ENCODE data around the gene PCNX1.
"Not testable (repeated sequence)": the region's sequence is repeated elsewhere in the genome, so short reads cannot be mapped to it uniquely, and the experiment has no call there.

PCNX1 gene

DNA sequence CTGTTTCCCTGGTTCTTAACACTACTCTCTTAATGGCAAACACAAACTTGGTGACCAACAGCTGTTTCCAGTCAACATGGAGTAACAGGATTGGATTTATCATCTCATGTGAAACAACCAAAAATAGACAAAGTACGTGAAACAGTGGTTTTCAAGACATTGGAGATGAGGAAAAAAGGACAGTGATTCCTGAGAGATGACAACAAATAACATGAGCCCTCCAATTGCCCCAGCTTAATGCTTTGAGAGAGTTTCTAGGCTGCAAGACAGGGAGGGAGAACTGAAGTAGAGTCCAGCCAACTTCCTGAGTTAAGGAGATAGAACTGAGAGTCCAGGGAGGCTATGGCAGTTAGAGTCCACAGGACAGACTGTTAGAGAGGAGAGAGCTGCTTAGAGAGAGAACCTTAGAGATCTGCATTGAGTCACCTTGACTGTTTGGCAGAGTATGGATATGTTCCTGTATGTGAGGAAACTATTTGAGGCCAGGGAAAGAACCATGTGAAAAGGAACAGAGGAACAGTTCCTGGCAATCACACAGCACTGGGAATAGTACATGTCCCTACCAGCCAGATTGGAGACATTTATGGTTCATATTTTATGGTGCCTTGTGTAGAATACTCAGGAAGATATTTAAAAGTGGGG lies 106.4 kb downstream of the PCNX1 start:
- no peak for DNase-seq (ENCODE audit: low read depth in 2 of 2)

GRCh38 chr14:71019917-71020316 lies 112.7 kb downstream of the PCNX1 start:
- DNase-seq (ENCODE audit: low read depth in 2 of 2) = not testable (repeated sequence)

DNA sequence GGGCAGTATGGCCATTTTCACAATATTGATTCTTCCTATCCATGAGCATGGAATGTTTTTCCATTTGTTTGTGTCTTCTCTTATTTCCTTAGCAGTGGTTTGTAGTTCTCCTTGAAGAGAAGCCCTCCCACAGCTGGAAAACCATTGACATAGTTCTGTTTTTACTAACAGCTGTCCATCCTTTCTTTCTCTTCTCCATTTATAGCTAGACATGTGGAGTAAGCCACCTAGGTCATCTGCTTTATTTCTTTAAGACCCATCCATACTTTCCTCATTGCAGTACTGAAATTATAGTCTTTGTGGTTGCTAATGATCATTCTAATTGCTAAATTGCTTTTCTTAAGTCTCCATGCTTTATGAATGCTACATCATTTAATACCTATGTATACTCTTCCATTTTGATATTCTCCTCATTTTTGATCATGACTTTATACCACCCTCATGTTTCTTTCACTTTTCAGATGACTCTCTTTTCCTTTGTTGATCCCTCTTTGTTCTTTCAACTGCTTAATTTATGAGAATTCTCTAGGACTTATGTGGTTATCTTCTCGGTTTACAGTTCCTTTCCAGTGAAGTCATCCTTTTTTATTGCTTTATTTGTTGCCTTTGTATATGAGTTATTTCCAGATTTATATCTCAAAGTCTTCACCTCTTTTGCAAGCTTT lies 114.2 kb downstream of the PCNX1 start:
- DNase-seq (ENCODE audit: low read depth in 2 of 2) = peak; percentile 42 to 54

DNA sequence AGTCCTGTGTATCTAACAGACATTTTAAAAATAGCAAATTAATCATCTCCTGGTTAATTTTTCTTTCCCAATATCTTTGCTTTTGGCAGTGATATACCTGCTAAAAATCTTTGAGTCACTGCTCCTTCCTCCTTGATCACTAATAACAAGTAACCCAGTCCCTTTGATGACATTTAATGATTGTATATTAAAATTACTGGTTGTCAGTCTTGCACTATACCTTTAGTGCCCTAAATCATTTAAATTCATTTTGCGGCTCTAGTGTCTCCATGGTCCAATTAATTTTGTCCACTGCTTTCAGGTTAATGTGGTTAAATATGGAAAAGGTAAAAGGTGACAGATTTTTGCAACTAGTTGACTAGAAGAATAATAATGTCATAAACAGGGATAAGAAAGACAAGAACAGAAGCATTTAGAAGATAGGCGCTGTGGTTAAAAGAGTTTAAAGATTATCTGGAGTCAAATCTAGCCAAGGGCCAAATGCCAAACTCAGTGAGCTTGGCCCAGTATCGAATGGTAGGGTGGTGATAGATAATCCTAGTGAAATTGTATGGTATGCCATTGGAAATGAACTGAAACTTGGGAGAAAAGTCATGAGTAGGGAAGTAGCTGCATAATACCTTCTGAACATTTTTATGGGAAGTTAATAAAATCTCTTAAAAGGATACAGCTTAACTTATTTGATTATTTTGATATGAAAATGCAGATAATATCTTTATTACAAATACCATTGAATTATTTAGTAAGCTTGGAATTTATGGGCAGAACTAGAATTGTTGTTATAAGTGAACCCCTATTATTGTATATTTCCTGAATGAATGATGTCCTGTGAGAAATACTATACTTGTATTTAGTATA lies 115.0 kb downstream of the PCNX1 start:
- DNase-seq (ENCODE audit: low read depth in 2 of 2) = no peak

DNA sequence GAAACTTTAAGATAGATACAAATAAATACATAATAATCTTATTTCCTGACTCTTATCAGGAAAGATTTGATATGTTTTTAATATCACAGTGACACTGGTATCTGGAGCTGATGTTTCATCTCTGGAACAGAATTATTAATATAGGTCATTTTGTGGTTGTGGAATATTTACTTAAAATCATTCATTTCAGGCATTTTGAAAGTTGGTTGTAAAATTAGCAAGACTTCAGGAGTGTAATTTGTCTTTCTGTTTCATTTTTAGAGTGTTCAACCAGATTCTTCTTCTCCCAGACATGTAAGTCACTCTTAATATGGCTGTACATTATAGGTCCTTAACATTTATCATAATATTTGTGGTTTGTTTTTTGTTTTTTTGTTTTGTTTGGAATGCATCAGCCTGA lies 115.7 kb downstream of the PCNX1 start:
- DNase-seq (ENCODE audit: low read depth in 2 of 2) = no peak

- no peak for DNase-seq (ENCODE audit: low read depth in 2 of 2)
Observed at GRCh38 chr14:71029236-71029781, 122.0 kb downstream of the PCNX1 start.

DNA sequence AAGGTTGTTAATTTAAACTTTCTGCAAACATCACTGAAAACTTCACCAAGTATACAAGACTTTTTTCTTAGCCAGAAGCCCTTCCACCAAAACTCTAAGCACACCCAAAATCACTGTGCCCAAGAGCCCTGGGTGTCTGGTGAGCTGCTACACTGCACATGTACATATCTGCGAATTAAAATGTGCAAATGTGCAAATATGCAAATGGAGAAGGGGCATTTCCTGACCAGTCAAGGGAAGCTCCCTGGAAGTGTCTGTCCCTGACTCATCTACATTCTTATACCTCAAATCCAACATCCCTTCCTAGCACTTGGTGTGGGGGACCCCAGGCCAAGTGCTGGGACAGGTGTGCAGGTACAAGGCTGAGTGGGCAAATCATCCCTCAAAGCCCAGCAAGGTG lies 123.7 kb downstream of the PCNX1 start:
- DNase-seq (ENCODE audit: low read depth in 2 of 2) = no peak

DNA sequence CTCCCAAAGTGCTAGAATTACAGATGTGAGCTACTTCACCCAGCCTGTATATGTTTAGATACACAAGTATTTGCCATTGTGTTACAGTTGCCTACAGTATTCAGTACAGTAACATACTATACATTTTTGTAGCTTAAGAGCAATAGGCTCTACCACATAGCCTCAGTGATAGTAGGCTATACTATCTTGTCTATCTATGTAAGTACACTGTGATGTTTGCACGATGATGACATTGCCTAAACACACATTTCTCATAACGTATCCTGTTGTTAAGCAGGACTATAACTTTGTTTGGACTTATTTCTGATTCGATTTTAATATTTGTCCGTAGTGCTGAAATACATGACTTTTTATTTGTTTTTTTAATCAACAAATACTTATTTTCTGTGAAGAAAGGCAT lies 129.2 kb downstream of the PCNX1 start:
- DNase-seq (ENCODE audit: low read depth in 2 of 2) = no peak

DNA sequence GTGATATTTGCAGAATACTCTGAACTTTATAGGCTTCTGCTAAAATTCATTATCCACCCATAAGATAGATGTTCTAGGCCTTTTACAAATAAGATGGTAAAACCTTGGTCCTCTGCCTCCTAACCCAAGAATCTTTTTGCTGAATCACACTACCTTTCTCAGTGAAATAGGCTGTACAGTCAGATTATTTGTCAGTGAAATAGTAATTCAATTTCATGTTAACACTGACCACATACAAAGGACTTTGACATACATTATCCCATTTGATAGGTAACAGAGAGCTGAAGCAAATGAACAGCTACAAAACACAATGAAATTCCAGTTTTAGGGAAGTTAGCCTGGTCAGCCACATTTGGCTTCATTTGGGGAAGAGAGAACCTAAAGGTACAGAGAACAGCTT lies 141.1 kb downstream of the PCNX1 start:
- DNase-seq (ENCODE audit: low read depth in 2 of 2) = no peak

DNA sequence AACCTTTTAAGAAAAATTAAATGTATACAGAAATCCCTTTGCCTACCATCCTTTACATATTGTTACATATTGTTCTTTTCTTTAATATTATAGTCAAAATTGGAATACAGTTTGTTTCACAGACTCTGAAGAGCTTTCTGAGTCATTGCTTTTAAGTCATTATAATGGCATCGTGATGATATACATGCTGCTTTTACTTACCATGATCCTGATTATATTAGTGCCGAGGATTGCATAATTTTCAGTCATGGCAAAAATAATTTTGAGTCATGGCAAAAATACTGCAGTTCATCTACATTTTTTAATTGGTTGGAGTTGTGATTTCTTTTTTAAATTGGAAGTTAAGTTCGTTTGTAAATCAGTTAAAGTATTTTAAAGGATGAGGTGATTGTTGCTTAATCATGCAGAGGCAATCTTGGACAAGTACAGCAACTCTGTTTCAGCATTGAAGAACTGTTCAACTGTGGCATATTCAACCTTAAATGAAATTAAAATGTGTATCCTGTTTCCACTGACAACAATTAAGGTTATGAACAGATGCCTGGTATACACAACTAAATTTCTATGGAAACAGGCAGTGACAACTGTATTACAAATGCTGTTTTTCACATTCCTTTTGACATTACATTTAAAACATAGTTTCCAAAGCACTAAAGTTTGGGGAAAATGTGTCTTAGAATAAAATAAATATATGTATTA lies 142.3 kb downstream of the PCNX1 start:
- DNase-seq (ENCODE audit: low read depth in 2 of 2) = no peak

DNA sequence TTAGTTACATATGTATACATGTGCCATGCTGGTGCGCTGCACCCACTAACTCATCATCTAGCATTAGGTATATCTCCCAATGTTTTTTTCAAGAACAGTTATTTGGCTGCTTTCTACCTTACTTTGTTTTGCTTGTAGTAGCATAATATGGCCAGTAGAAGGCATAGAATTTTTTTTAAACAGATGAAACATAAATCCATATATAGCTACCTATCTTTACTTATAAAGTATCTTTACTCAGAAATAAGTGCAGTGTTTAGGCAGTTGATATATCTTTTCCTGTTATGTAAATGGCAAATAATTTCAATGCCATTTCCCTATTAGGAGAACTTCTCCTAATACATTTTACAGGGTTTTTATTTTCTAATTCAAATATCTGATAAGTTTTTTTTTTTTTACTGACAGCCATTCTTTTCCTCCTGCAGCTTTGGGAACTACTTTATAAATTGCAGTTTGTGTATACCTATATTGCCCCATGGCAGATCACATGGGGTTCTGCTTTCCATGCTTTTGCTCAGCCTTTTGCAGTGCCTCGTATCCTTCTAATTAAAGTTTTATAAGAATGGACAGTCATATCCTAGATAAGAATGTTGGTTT lies 143.1 kb downstream of the PCNX1 start:
- no peak for DNase-seq (ENCODE audit: low read depth in 2 of 2)

GRCh38 chr14:71054706-71055105 lies 147.4 kb downstream of the PCNX1 start:
- DNase-seq (ENCODE audit: low read depth in 2 of 2) = no peak

- DNase-seq (ENCODE audit: low read depth in 2 of 2) = no peak
Observed at GRCh38 chr14:71056168-71056567, 148.9 kb downstream of the PCNX1 start.

GRCh38 chr14:71060274-71060673 lies 153.0 kb downstream of the PCNX1 start:
- no peak for DNase-seq (ENCODE audit: low read depth in 2 of 2)

DNA sequence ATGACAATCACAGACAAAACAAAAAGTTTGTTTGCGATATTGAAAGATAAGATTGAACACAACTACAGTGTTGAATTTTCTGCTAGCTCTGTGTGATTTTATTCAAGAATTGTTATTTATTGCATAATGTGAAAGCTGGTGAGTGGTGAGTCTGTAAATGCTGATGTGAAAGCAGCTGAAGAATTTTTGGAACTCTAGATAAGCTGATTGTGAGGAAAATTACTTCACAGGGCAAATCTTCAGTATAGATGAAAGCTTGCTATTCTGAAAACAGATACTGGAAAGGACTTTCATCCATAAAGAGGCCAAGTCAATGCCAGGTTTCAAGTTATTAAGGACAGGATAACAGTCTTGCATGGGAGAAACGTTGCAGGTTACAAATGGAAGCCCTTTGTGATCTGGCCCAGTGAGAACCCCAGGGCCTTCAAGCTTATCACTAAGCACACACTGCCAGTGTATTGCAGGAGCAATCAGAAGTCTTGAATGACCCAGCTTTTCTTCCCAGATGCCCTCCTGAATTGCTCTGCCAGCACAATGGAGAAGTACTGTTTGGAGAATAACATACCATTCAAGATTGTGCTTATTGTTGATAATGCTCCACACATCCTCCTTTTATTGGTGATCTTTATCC lies 153.7 kb downstream of the PCNX1 start:
- DNase-seq (ENCODE audit: low read depth in 2 of 2) = no peak

- no peak for DNase-seq (ENCODE audit: low read depth in 2 of 2)
Observed at GRCh38 chr14:71061458-71061857, 154.2 kb downstream of the PCNX1 start.

DNA sequence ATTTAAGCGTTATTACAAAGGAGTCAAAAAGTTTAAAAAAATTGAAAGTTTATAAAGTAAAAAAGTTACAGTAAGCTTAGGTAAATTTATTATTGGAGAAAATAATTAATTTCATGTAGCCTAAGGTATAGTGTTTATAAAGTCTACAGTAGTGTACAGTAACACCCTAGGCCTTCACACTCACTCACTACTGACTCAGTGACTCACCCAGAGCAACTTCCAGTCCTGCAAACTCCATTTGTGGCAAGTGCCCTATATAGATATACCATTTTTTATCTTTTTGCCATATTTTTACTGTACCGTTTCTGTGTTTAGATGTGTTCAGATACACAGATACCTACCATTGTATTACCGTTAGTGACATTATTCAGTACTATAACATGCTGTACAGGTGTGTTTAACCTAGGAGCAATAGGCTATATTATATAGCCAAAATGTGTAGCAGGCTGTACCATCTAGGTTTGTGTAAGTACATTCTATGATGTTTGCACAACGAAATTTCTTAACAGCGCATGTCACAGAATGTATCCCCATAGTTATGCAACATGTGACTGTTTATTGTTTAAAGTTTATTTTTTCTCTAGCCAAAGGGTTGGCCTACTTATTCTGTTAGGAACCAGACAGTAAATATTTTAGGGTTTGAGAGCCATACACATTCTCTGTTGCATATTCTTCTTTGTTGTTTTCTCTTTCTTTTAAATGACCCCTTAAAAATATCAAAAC lies 155.5 kb downstream of the PCNX1 start:
- no peak for DNase-seq (ENCODE audit: low read depth in 2 of 2)

DNA sequence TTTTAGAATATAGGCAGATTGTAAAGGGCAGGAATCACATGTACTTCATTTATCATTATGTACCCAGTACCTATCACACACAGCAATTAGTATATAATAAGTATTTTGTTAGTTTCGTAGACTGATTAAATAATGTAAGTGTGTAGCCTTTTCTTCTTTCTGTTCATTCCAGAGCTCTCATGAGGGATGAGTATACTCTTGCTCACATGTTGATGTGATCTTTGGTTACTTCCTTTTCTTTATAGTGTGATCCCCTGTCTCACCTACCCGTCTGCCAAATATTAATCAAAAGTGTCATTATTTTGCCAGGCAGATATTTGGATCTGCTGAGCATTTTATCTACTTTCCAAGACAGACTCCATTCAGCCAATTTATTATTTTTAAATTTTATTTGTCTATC lies 156.1 kb downstream of the PCNX1 start:
- no peak for DNase-seq (ENCODE audit: low read depth in 2 of 2)

- DNase-seq (ENCODE audit: low read depth in 2 of 2) = not testable (repeated sequence)
Observed at GRCh38 chr14:71064747-71065146, 157.5 kb downstream of the PCNX1 start.

GRCh38 chr14:71070169-71070568 lies 162.9 kb downstream of the PCNX1 start:
- no peak for DNase-seq (ENCODE audit: low read depth in 2 of 2)
